ENCODE measurements around the gene DLD.
"Not testable (repeated sequence)": the region's sequence is repeated elsewhere in the genome, so short reads cannot be mapped to it uniquely, and the experiment has no call there.

The DLD gene

DNA sequence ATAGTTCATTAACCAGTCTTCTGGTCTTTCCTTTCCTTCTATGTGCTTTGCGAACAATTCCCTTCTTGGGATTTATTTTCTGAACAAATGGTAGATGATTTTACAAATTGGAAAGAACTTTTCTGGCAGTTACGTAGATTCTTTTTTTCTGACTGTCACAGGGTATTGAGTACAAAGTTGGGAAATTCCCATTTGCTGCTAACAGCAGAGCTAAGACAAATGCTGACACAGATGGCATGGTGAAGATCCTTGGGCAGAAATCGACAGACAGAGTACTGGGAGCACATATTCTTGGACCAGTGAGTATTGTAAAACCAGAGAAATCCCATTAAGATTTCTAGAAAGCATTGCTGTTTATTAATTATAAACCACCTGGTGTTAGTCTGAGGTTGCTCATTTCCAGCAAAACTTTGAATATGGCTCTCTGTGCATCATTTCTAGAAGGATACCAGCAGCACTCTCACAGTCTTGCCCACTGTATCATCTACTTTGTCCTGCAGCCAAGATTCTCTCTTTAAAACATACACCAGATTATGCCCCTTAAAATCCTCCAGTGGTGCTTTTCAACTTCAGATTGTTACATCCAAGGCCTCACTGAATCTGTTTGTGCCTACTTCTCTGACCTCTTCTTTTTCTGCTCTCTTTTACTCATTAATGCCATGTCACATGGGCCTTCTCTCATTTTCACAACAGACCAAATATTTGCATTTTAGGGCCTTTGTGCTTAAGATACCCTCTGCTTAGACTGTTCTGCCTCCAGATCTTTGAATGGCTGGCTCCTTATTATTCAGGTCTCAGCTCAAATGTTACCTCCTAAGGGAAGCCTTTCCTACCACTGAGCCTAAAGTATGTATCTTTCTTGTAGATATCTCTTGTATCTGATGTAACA, 27.0 kb downstream of the DLD start:
- no peak for DNase-seq

DNA sequence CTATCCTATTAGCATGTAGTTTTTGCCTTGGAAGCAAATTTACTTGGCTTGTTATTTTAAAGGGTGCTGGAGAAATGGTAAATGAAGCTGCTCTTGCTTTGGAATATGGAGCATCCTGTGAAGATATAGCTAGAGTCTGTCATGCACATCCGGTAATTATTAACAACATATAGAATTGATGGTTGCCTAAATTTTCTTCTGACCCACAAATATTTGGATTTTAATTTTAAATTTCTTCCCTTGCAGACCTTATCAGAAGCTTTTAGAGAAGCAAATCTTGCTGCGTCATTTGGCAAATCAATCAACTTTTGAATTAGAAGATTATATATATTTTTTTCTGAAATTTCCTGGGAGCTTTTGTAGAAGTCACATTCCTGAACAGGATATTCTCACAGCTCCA, 28.0 kb downstream of the DLD start:
- DNase-seq, result no peak

DNA sequence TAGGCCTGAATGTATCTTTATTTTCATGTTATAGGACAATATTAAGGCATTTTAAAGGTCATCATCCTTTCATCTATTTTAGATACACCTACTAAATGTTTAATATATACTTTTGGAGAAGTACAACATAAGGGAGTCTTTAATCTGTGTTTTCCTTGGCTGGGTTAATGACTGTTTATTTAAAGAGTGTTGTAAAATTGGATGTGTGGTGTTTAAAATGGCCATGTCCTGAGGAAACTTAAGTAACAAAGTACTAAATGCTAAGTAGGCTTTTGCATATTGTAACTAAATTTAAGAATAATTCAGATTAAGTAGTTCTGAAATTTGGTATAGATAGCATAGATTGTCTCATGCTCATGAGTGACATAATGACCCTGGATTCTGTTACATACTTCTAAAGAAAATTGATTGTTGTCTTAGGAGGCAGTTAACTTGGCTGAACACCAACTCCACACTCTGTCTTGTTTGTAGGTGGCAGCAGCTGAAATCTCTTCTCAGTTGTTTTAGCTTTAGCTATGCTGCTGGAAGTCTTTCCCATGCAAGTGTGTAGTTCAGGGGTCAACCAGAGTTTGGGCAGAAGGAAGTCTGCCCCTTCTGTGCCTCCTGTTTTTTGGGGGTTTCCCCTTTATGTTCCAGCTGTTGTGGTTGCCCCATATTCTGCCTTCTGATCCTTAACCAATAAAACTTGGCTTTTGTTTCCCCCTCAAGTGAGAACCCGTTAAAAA, 29.2 kb downstream of the DLD start:
- DNase-seq, result no peak

DNA sequence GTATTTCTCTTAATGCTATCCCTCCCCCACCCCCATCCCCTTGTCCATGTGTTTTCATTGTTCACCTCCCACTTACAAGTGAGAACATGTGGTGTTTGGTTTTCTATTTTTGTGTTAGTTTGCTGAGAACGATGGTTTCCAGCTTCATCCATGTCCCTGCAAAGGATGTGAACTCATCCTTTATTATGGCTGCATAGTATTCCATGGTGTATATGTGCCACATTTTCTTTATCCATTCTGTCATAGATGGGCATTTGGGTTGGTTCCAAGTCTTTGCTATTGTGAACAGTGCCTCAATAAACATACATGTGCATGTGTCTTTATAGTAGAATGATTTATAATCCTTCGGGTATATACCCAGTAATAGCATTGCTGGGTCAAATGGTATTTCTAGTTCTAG, 30.8 kb downstream of the DLD start:
- not testable (repeated sequence) for DNase-seq

DNA sequence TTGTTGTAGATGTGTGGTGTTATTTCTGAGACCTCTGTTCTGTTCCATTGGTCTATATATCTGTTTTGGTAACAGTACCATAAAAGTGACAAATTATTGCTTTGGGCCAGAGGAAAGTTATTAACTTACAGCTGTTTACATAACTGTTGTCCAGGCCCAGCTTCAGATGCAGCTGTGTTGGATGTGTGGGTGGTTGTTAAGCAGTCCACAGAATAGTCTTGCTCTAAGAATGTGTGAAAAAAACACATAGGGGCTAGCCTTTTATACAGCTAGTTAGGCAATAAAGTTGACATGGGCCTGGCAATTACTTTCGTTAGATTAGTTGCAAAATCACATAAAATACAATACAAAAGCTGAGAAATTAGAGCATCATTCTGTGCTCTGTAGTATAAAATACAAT, 31.9 kb downstream of the DLD start:
- DNase-seq, result no peak

DNA sequence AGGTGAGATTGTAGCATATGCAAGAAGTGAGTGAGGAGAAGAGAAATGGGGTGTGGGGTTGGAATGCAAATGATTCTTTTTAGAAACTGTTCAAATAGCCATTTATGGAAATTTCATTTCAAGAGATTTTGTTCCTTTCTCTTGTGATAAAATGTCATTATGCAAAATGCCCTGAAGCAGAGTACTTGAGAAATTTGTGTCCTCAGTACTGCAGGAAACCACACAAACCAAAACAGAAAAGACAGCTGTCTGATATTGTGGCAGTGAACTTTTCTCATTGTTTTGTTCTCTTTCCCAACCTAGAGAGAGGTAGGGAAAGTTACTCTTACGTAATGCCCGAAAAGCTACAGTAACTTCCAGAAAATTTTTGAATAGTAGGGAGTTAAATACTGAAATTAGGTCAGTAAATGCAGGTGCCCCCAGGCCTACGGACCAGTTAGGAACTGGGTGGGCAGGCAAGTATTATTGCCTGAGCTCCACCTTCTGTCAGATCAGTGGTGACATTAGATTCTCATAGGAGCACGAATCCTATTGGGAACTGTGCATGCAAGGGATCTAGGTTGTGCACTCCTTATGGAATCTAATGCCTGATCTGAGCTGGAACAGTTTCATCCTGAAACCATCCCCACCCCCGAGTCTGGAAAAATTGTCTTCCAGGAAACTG, 34.0 kb downstream of the DLD start:
- DNase-seq, result no peak

DNA sequence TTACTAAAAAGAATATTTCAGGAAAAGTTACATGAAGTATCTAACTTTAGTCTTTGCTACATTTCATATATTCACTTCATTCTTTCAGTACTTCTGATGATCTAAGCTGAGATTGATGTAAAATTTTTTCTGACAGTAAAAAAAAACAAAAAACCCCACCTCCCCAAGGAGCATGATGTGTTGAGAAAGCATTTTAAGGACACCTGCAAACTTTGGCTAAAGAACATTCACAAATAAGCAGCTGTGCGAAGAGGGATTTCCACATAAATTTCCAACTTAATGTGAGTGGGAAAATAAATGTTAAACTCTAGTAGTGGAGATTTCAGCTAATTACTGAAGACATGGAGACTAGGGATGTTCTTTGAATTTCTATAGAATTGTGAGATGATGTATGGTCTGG, 35.5 kb downstream of the DLD start:
- no peak for DNase-seq

DNA sequence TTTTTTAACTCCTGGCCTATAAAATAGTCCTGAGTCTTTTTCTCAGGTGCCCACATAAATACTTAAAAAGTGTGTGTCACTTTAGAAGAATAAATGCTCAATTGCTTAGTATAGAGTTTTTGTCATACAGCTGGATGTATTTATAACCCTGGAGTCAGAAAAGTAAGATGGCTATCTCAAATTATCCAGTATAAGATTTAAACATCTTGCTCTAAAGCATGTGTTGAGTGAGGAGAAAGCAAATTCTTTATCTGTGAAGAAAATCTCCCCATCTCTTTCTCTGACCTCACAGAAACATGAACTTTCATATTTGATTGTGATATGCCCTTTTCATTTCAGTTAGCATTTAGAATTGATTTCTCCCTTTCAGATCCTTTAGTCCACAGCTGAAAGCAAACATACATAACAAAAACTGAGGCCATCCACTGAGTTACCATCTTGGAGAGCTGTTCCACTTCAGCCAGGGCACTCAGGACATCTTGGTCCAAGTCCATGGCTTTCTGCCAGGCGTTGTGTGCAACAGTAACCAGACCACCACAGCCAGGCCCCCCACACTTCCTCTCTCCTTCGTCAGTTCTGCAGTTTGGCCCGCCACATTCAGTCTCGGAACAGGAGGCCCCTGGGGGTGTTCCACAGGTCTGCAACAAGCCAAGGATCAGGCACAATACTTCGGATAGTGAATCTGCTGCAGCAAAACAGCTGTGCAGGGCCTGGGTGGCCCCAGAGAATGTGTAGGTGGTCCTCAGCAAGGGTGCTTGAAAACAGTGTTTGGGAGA, 40.9 kb downstream of the DLD start:
- DNase-seq, result no peak

DNA sequence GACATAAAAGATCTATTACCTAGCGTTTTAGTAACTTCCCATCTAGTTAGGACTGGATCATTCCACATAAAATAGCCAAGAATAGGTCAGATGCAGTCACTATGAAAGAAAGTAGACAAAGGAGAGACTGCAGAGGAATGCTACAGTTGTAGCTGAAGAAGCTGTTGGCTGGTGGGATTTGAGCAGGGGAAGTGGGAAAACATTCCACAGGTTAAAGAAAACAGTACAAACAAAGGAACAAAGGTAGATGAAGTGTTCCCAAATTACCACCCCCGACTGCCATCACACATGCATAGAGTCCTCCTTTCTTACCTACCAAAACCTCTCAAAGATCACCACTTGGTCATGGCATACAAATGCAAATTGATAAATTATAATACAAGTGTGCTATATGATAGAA, 41.8 kb downstream of the DLD start:
- DNase-seq, result no peak

DNA sequence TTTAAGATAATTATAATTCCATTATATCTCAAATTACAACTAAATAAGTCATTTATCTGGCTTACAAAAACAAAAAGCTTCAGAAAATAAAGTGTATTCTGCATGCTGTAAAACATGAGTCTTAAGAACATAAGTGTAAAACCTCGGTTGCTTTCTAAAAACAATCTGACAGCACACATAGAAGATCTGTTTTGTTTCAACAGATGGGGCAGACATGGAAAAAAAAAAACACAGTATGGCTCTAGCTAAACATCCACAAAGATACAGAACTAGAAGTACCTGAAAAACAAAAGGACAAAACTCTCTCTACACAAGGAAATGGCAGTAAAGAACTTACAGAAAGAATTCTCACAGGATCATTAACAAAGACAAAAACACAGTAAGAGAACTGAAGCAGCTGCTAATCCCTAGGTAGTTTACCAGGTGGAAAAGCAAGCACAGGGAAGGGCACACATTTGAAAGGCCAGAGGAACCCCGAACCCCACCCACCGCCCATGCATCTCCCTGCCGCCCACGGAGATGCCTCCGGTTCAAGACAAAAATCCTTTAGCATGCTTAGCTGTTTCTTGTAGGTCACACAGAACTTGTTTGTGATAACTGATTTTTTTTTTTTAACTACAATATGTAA, 42.5 kb downstream of the DLD start:
- DNase-seq, result no peak

DNA sequence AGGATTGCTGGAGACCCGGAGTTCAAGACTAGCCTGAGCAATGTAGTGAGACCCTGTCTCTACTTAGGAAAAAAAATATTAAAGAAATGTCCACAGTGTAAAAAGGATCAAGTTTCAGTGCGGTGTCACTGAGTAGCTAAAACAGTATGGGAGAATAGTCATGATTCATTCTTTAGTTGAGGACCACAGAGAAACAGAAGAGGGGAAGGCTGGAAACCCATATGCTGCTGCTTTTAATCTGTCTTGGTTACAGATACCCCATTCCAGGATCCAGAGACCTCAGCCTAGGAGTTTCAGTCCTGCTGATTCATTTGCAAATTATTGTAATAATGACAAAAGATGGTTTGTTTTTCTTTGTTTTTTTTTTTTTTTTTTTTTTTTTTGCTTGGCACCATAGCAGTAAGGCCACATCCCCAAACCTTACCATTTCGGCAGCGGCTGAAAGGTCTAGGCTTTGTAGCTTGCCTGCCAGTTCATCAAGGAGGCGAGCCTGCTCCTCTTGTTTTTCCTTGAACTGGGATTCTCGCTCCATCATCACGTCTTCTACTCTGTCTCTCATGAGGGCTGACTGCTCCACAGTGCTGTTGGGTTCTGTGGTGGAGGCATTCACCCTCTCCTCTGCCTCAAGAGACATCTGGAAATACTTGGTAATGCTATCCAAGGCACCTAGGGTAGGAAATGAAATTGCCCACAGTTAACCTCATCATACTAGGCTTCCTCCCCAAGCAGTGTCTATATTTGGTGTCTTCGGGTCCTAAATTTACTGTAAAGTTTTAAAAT, 44.2 kb downstream of the DLD start:
- DNase-seq, result no peak

DNA sequence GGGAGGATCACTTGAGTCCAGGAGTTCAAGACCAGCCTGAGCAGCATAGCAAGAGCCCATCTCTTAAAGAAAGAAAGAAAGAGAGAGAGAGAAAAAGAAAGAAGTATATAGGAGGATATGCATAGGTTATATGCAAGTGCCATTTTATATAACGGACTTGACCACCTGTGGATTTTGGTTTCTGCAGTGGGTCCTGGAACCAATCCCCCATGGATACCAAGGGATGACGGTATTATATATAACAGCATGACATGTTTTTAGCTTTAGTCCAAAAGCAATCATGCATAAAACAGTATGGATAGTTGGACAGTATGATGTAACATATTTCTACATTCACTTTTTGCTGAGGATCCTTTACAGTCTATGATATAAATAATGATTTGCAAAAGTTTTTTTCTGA, 45.3 kb downstream of the DLD start:
- DNase-seq, result no peak

DNA sequence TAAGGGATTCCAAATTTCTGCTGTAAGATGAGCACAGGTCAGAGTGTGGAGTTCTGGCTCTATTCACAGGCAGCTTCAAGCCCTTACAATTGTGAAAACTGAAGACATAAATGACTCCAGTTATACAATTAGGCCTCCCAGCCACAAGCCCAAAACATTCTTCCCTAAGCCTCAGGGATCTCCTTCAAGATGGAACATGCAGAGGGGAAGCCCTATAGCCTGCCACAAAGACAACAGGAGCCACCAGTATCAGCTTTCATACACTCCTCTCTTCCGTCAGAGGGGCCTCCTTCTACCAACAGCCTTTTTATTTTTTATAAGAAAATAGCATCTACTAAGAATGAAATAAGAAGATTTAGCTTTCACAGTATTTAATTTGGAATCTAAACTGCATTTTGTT, 46.5 kb downstream of the DLD start:
- DNase-seq, result no peak

DNA sequence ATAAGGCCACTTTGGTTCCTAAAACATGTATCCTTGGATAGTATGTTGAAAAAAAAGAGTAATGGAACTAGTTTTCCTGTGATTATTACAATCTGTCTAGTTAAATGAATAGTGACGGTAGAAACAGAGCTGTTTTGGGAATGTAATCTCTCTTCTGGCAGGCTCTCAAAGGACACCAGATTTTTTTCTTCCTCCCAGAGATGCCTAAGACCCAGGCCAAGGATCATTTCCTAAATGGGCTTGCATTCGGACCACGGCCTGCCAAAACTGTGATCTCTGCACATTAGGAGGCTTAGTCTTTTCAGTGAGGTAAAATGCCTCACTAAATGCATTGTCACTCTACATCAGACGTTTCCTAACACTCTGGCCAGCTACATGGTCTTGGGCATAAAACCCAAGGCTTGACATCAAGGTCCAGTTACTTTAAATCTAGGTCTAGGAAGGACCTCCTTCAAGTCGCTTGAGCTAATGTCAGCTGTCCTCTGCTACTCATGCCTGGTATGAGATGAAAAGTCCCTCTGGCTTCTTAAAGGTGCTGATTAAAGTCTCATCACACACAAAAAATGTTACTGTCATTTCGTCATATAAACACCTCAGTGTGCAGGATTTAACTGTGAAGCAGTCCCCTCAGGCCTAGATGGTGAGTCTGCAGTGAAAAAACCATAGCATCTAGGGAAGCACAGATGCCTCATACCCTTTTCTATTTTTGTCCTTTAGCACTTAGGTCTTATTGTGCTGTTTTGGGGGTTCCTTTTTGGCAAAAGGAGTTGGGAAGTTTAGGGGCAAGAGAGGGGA, 47.7 kb downstream of the DLD start:
- no peak for DNase-seq

DNA sequence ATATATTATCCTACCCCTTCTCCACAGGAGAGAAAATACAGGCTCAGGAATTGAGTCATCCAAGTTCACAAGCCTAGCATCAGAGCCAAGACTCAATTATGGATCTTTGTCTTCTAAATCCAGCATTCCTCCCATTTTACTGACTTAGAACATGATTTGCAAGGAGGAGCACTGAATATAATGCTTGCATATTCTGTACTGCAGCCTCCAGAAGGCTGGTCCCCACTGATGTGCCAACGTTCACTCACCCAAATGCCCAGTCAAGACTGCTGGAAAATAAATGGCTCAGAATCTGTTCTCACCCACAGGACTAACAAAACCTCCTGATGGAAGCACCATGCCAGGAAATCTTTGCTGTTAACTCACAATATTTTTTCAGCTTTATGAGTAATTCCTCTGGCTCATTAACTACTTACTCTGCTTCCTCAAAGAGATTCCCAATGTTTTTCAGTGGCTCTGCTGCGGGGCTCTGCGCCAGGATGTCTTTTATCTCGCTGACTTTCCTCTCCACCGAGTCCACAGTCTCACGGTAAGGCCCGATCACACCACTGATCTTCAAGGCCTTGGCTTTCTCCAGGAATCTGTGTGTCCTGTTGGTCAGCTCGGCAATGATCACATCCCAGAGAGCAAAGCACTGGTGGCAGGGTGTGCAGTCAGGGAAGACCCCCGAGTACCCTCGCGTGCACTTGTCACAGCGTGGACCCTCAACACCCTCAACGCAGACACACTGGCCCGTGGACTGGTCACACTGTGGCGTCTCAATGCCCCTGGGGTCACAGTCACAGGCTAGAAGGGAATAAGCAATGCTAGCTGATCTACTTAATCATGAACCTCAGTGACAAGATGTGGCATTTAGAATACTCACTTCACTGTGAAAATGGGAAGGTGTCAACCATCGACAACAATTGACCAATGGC, 48.8 kb downstream of the DLD start:
- no peak for DNase-seq

DNA sequence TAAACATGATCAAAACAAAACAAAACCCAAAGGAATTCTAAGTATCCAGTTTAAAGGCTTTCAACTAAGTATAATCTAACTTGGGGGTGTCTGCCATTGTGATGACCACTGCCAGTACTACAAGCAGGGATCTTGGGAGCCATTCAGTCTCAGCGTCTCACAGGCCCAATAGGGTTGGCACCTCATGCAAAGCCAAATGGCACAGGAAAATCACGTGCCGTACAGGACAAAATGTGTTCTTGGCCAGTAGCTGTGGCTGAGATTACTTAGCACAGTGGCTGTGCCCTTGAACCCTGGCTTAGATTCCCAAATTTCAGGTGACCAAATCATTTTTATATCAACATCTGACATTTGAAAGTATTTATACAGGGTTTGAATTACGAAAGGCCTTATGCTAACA, 50.0 kb downstream of the DLD start:
- DNase-seq, result no peak

DNA sequence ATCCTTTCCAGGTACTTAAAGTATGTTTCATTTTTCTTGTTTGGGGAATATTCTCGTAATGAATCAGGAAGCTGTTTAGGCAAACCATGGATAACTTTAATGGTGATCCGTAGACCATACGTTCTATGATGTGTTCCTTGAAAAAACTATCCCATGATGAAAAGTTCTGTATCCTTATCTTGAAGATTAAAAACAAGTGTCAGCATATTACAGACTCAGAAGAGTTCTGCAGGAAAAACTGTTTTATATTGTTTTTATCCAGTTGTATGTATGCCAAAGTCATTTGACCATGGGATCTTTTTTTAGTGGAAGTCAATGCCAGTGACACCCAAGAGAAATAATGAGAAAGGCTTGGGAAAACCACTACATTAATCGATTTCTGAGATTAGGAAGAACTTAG, 52.0 kb downstream of the DLD start:
- DNase-seq, result no peak

DNA sequence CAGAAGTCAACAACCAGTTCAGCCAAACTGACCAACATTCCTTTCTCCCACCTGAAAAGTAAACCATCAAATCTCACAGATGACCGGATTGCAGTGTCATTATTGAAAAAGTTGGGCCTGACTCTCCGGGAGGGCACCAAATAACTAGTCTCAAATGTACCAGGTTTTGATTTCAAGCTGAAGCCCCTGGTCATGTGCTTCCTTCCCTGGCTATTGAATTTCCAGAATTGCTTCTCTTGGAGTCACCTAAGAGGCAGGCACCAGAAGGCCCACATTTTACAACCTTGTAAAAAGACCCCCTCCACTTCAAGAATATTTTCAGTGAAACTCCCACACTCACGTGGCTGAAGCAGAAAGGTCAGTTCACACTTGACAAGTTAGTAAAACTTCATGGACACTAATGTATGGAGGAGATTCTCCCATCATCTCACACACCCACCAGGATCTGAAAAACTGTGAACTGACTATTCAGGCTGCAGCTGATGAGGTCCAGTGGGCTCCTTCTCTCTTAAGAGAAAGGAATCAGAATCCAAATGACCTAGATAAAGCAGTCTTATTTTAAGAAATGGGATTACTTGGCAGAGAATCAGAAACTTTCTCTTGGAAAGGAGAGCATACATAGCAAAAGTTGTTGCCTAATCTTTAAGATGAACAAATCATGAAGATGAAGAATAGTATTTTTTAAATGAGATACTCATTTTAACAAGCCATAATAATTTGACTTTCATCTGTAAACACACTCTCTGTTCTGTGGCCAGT, 53.6 kb downstream of the DLD start:
- DNase-seq, result no peak

DNA sequence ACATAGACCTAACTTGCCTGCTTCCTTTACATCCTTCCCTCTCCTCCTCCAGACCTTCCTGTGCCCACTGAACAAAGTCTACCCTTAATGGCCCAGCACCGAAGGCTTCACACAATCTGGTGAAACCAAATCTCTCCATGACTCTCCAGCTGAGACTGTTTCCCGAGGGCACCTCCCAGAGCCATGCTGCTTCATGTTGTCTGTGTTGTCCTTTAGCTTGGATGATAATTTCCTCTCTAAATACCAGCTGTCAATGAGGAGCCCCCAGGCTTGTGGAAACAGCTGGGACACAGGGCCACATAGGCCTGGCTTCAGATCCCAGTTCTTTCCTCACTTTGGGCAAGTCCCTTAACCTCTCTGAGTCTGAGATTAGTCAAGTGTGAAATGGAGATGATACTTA, 54.3 kb downstream of the DLD start:
- no peak for DNase-seq

Data from NCI-H1930 (cell line).